ENCODE results near the gene ATP2A2. TPM values are rescaled to one million over a fixed set of nuclear protein-coding genes. Genes with fewer than 3 reads are reported as not detected.

ATP2A2 gene
- total and polyA plus RNA-seq, 2 of the 8 experiments (the other 6 are each of a cell fraction or from before 2014, with no cell fraction given), result 86.1 to 271 TPM

DNA sequence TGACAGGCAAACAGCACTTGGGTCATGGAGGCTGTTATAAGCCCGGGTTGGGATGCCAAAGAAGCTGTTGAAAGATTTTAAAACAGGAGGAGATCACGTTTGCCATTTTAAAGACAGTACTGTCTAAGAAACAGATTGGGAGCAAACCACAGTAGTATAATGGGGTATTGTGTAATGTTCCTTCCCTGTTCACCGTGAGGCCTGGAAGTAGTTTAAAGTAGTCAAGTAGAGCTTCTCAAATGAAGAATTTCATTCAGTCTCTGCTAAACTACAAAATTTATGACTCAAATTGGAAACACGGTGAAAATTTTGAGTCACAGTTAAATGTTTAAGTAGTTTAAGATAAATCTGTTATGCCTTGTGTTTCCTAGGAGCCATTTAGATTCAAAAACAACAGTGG, 35.8 kb downstream of the ATP2A2 start (continued):
- TF ChIP-seq, protein P1, sequence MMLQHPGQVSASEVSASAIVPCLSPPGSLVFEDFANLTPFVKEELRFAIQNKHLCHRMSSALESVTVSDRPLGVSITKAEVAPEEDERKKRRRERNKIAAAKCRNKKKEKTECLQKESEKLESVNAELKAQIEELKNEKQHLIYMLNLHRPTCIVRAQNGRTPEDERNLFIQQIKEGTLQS (IDR thresholded peaks at IDR 0.05; ENCODE audit: insufficient read depth, low read depth, low read length), result no peak
- TF ChIP-seq CHD1 (IDR thresholded peaks at IDR 0.05; ENCODE audit: low read depth, low read length), result no peak
